ENCODE results near the gene FRYL.

FRYL gene

DNA sequence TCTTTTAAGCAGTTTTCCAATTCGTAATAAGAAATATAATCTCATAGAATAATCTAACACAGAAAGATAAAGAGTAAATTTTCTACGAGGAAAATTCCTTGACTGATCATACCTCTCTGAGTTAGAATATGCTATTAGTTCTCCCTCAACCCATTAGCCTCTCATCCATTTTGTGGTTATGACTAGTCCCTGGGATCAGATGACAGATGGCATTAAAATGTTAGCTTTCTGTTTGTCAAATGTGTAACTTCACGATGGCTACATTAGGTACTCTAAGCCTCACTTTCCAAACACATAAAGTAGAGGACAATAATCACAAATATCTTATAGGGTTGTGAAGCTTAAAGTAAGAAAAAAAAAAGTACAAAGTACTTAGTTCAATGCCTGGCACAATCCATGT lies 177.9 kb downstream of the FRYL start:
- no peak for DNase-seq

DNA sequence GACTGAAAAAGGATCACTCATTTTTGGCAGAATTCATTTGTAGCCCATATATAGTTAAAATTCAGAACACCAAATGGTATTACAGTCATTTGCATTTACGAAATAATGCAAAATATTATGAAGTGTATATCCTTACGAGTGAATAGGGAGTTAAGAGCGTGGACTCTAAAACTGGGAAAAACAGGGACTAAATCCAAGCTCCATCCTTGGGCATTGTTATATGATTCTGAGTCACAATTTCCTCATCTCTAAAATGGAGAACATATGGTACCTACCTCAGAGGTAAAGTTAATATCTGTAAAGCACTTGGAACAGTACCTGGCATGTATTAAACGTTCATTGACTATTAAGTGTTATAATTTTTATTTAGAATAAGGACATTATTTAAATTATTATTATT lies 183.7 kb downstream of the FRYL start:
- DNase-seq: no peak

DNA sequence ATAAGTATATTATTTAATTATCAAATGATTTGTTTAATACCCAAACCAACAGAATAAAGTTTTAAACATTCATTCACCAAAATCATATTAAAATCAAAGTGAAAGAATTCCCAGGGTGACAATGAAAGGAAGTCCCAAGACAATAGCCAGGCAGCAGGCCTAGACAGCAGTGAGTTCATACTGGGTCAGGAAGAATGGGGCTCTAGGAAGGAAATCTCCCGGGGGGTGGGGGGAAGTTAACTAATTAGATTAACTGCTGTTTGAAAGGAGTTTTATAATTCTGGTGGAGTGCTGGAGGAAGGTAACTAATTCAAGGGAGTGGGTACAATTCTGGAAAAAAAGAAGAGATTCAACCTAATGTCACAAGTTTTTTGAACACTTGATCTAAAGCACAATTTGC lies 185.9 kb downstream of the FRYL start:
- no peak for DNase-seq

- no peak for DNase-seq
These were observed 188.7 kb downstream of the FRYL start for GRCh38 chr4:48591372-48591771.

GRCh38 chr4:48590884-48591283 lies 189.2 kb downstream of the FRYL start:
- no peak for DNase-seq

- no peak for DNase-seq
These were observed 191.0 kb downstream of the FRYL start for GRCh38 chr4:48589098-48589445.

DNA sequence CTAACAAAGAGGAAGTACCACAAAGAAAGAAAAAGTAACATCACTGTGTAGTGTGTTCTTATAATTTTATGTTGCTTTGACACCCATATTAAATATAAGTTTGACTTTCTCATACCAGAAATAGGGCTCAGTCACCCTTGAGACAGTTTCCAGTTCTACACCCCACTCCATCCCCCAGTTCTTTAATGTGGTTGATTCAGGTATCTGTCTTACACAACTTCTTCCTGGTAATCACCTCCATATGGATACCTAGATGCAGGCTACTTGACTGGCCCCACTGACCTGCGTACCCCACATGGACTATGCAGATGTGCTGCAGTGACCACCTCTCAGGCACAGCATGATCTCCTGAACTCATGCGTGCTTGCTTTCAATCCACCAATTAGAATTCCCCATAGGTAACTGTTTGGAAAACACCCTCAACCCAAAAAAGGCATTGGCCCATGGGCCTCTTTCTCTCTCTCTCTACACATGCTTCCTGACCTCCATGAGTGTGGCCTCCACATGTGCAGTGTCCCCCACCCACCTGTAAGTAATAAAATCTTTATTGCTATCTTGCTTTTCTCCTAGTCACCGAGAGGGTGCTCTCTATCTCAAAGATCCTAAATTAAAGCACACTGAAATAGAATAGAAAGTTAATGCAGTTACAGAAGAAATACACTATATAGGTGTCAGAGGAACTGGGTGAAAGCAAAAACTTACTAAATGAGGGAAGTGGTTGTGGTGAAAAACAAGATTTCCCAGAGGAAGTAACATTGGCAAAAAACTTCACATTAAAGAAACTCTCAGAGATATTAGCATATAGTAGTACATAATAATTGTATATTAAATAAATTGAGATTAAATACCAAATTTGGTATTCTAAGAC lies 191.6 kb downstream of the FRYL start:
- DNase-seq: no peak

- DNase-seq: no peak
These were observed 194.7 kb downstream of the FRYL start for GRCh38 chr4:48585401-48585800.

DNA sequence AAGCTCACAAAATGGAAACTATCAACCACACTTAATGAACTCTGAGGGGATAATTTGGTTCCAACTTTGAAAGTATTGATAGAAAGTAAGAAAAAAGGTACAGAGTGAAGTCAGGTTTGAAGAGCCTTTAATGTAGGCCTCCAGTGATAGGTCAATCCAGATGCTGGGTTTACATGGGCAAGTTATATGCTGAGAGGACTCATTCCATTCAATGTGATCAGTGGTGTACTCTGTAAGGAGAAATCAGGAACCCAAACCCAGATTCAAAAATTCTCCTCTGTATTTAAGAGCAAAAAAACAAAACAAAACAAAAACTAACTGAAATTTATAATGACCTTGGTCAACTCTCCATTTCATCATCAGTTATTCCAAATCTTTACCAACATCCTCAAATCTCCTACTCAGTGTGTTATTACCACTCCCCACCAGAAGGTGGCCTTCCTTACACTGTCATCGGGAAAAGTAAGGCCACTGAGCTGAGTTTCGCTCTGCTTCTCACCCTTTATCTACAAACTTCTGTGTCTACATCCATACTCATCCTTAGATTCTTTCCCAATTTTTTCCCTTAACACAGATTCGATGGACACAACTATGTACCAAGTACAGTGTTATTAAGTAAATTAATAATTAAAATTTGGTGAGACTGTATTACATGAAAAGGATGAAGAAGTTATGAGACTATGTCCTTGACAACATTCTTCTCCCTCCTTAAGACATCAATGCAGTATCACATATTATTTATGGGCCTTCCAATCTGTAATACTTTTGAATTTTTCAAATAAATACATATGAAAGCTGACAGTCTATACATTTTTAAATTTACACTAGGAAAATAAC lies 201.7 kb downstream of the FRYL start:
- peak; percentile 41 for DNase-seq

GRCh38 chr4:48575964-48576363 lies 204.1 kb downstream of the FRYL start:
- DNase-seq: no peak

GRCh38 chr4:48571471-48571870 lies 208.6 kb downstream of the FRYL start:
- DNase-seq: no peak

- no peak for DNase-seq
These were observed 209.3 kb downstream of the FRYL start for GRCh38 chr4:48570646-48571220.

DNA sequence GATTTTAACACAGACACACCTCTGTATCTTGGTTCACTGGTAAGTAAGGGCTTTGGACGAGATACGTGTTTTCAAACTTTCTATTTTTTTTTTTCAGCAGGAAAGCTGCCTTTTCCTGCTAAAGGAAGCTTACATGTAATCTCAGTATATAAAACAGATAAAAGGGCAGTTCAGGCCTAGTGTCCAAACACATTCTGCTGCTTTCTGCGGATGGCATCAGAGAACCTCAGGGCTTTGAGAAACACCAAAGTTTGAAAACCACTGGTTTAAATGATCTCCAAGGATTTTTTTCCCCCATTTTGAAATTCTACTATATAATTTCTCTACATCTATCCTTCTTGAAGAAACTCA lies 214.1 kb downstream of the FRYL start:
- no peak for DNase-seq

DNA sequence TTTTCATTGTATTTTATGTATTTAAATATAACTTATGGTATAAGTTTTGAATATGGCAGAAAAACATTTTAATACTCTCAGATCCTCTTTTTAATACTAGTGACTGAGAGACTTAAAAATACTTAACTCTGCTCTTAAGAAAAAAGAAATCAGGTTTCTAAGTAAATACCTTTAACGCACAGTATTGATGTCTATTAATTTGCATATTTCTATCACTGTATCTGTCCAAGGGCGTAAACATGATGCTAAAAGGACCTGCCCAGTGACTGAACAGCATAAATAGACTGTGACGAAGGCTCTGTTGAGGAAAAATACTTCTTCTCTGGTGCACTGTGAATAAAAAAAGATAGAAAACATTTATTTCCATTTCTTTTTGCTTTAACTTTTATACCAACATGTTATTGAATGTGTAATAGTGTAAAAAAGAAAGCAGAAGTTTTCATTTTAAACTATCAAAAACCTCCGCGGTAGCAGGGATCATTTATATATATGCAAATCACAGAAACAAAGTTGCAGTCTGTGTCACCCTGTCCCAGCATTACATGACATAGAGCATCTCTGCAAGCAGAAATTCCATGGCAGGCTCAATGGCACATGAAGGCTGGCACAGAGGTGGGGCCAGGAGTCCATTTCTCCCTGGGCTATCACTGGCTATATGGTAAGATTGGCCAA lies 214.6 kb downstream of the FRYL start:
- DNase-seq: no peak

- DNase-seq: no peak
These were observed 215.9 kb downstream of the FRYL start for GRCh38 chr4:48564151-48564550.

GRCh38 chr4:48558819-48559218 lies 221.3 kb downstream of the FRYL start:
- DNase-seq: no peak

GRCh38 chr4:48558026-48558425 lies 222.1 kb downstream of the FRYL start:
- no peak for DNase-seq

GRCh38 chr4:48557478-48557877 lies 222.6 kb downstream of the FRYL start:
- DNase-seq: no peak

DNA sequence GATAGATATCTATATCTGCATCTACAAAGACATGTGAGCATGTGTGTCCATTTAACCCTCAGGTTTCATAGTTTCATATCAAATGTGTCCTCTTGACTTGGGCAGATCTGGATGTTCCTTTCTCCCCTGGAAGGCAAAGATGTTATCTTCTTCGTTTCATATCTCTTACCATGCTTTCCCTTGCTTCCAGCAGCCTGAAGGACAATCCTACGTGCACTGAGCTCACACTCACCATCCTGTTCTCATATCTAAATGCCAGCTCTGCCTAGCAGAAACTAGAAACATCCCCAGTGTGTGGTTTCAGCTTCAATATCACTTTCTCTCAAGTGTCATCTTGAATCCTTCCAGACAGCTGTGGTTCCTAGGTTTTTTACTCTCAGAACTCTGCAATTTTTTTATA lies 223.8 kb downstream of the FRYL start:
- no peak for DNase-seq

DNA sequence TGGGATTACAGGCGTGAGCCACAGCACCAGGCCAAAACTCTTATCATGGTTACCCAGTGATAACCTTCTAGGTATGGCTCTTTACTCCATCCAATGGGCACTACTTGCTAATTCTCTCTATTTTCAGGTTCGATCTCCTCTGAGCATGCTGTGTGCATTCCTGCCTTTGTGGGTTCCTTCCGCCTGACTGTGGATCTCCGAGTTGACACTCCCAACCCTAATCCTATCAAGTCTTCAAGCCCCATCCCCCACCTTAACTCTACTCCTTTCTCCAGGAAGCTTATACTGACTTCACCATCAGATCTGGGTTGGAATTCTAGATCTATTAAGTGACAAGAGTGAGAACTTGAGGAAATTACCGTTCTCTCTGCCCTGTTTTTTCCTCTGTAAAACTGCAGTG lies 225.5 kb downstream of the FRYL start:
- DNase-seq: no peak

DNA sequence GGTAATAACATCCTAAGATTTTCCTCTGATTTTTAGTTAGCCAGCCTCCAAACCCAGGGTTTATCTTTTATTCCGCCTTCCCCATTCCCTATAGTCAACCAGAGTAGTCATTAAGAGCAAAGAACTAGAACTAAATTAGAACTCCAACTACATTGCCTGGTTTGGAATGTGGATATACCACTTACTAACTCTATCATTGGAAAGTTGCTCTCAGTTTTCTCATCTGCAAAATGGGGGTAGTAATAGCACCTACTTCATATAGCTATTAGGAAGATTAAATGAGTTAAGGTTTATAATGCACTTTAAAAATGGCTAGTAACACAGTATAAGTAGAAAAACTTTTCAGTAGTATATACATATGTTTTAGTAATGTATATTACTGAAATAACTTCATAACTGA lies 226.4 kb downstream of the FRYL start:
- DNase-seq: no peak

DNA sequence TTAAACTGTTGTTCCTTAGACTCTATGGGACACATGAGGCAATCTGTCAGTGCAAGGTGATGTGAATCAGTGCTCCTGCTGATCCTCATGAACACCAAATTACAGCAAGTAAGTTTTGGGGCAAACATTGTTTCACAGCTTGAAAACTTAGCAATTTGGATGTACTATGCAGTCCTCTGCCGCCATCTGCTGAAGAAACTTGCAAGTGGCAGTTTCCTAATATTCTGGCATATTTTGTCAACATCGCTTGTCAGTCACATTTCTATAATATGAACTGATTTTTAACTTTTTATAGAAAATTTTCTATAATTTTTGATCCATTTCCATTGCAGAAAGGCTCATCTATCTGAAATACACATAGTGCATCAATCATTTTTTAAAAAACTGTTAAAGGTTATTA lies 233.7 kb downstream of the FRYL start:
- no peak for DNase-seq

GRCh38 chr4:48543796-48544195 lies 236.3 kb downstream of the FRYL start:
- no peak for DNase-seq

- no peak for DNase-seq
These were observed 237.2 kb downstream of the FRYL start for GRCh38 chr4:48542888-48543287.
